ENCODE measurements around the gene RELB. TPM values are rescaled to one million over a fixed set of nuclear protein-coding genes. Genes with fewer than 3 reads are reported as not detected.
A peak's percentile ranks its signal among the peaks of the same experiment; 100 is the strongest.

The RELB gene
- total RNA-seq, 1 donor from 2014 or later = 2.9 TPM

- Histone ChIP-seq H3K9me3 (no peaks in the 10 kb centered on the region), H3K27me3 (no peaks in the 10 kb centered on the region), H3K27ac (no peak overlapping the region), H3K4me3 (no peak overlapping the region), H3K4me1 (no peaks in the 10 kb centered on the region), H3K36me3 (peaks cover 0 to 24% of the 10 kb centered on the region in 2 donors)
- no peak for TF ChIP-seq POLR2AphosphoS5 (IDR thresholded peaks at IDR 0.05; ENCODE audit: insufficient read depth in 1 of 2, low read depth in 1 of 2)
- no peak for TF ChIP-seq CTCF (IDR thresholded peaks at IDR 0.05)
- no peak for TF ChIP-seq POLR2A (IDR thresholded peaks at IDR 0.05)
- DNase-seq (ENCODE audit: extremely low spot score in 2 of 2) = no peak
- intact Hi-C loops (cut with DNase I) = no loop called here
These were observed 31.2 kb downstream of the RELB start for GRCh38 chr19:45032421-45032820.

- Histone ChIP-seq H3K4me1 (peaks cover 20% of the 10 kb centered on the region), H3K27me3 (no peaks in the 10 kb centered on the region), H3K9me3 (no peaks in the 10 kb centered on the region), H3K4me3 (no peak overlapping the region), H3K36me3 (peaks cover 0 to 15% of the 10 kb centered on the region in 2 donors), H3K27ac (no peak overlapping the region)
- intact Hi-C loops (cut with DNase I) = no loop called here
- DNase-seq (ENCODE audit: extremely low spot score in 2 of 2) = no peak
- TF ChIP-seq POLR2A (IDR thresholded peaks at IDR 0.05) (no peak), POLR2AphosphoS5 (IDR thresholded peaks at IDR 0.05; ENCODE audit: insufficient read depth in 1 of 2, low read depth in 1 of 2) (no peak), CTCF (IDR thresholded peaks at IDR 0.05) (no peak)
These were observed 34.5 kb downstream of the RELB start for GRCh38 chr19:45035755-45036154.

GRCh38 chr19:45037393-45038169 lies 36.3 kb downstream of the RELB start:
- H3K27me3 ChIP-seq = no peaks in the 10 kb centered on the region
- no peaks in the 10 kb centered on the region for H3K9me3 ChIP-seq
- H3K4me3 ChIP-seq = no peak overlapping the region
- intact Hi-C loops (cut with DNase I) = no loop called here
- H3K36me3 ChIP-seq = peaks cover 0 to 24% of the 10 kb centered on the region in 2 donors
- H3K4me1 ChIP-seq = peaks cover 39% of the 10 kb centered on the region
- DNase-seq (ENCODE audit: extremely low spot score in 2 of 2) = no peak
- no peak overlapping the region for H3K27ac ChIP-seq
- TF ChIP-seq POLR2A (IDR thresholded peaks at IDR 0.05) = no peak
- no peak for TF ChIP-seq POLR2AphosphoS5 (IDR thresholded peaks at IDR 0.05; ENCODE audit: insufficient read depth in 1 of 2, low read depth in 1 of 2)
- no peak for TF ChIP-seq CTCF (IDR thresholded peaks at IDR 0.05)

GRCh38 chr19:45038931-45039893 lies 37.9 kb downstream of the RELB start, which contains the start of gene CLASRP:
TSS of gene CLASRP (plus strand) at chr19:45039045. CDS start at chr19:45040213, 1,168 bp downstream.
- TF ChIP-seq POLR2AphosphoS5 (IDR thresholded peaks at IDR 0.05; ENCODE audit: insufficient read depth in 1 of 2, low read depth in 1 of 2) (peak; percentile 95 to 99), CTCF (IDR thresholded peaks at IDR 0.05) (no peak), POLR2A (IDR thresholded peaks at IDR 0.05) (peak in 1 of 2 donors; percentile 91)
- Histone ChIP-seq H3K27ac (peak within 1 kb of the TSS; percentile 87), H3K36me3 (peaks cover 0 to 29% of the 10 kb centered on the region in 2 donors), H3K4me3 (peak within 1 kb of the TSS; percentile 67 to 85), H3K27me3 (no peaks in the 10 kb centered on the region), H3K9me3 (no peaks in the 10 kb centered on the region), H3K4me1 (peaks cover 46% of the 10 kb centered on the region)
- intact Hi-C loops (cut with DNase I) = no loop called here
- DNase-seq (ENCODE audit: extremely low spot score in 2 of 2) = no peak

Data from vagina (tissue), 2 donors.